Activated T-cell treated with anti-CD3 and anti-CD28 coated beads, Interleukin-2, amount 50 U/mL, for 72 hours (primary cell): ENCODE results near the gene ARL6IP4. TPM values are rescaled to one million over a fixed set of nuclear protein-coding genes. Genes with fewer than 3 reads are reported as not detected.
A peak's percentile ranks its signal among the peaks of the same experiment; 100 is the strongest.
"Not testable (repeated sequence)": the region's sequence is repeated elsewhere in the genome, so short reads cannot be mapped to it uniquely, and the experiment has no call there.

ENCODE experiments used
- ATAC-seq, 2 donors: fragments of 150-1000 bp; cut with Tn5 transposase; replicated peaks in 1 of 2; 2 replicates each; pipeline ENCODE4 v1.10.0; 2021; ENCODE audit warnings: moderate library complexity in 2 of 2, mild to moderate bottlenecking in 1 of 2
- DNase-seq, 2 donors: peaks; one replicate each; pipeline ENCODE4 v3.0.0; 2021 to 2022; ENCODE audit warnings: mixed read lengths in 1 of 2
- H3K27ac Mint-ChIP-seq: one replicate; pipeline ENCODE4 v1.8.0; 2022; ENCODE audit warnings: mild to moderate bottlenecking, moderate library complexity, mixed read lengths
- H3K27me3 Mint-ChIP-seq: one replicate; pipeline ENCODE4 v1.8.0; 2022; ENCODE audit warnings: low read depth, mixed read lengths
- H3K36me3 Mint-ChIP-seq, 2 donors: one replicate each; pipeline ENCODE4 v1.8.0; 2022; ENCODE audit warnings: mixed read lengths in 2 of 2, mild to moderate bottlenecking in 1 of 2; ENCODE audit not compliant: insufficient read depth in 2 of 2
- H3K4me1 Mint-ChIP-seq: one replicate; pipeline ENCODE4 v1.8.0; 2022; ENCODE audit warnings: low read depth, mixed read lengths
- H3K4me3 Mint-ChIP-seq, 2 donors: one replicate each; pipeline ENCODE4 v1.8.0; 2022; ENCODE audit warnings: mild to moderate bottlenecking in 2 of 2, mixed read lengths in 2 of 2, moderate library complexity in 2 of 2
- H3K9me3 Mint-ChIP-seq, 2 donors: one replicate each; pipeline ENCODE4 v1.8.0; 2022; ENCODE audit warnings: mixed read lengths in 2 of 2
- total RNA-seq, 2 donors: library from RNA; stranded (reverse); gene quantifications; one replicate each; pipeline ENCODE4 v1.2.3, GENCODE V29; 2022

ARL6IP4 gene
- total RNA-seq, 2 donors from 2014 or later, result 183 to 187 TPM

DNA sequence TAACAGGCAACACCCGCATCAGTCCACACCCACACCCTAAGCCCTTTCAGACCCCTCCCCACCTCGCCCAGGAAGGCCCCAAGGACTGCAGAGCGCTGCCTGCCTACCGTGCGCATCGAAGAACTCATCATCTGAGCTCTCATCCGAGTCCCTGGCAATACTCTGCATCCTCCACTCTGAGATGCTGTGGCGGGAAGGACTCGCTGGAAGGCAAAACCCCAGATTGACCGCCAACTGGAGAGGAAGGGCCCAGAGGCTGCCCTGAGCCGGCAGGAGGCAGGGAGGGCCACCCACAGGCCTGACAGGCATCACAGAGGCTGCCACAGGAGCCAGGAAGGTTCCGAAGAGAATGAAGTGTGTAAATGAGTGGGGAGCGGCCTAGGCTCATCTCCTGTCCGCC lies 23.8 kb downstream of the ARL6IP4 start:
- Mint-ChIP-seq H3K4me3 (no peak overlapping the region), H3K36me3 (no peaks in the 10 kb centered on the region), H3K27ac (no peak overlapping the region), H3K27me3 (no peaks in the 10 kb centered on the region), H3K9me3 (no peaks in the 10 kb centered on the region), H3K4me1 (no peaks in the 10 kb centered on the region)
- DNase-seq (no peak), ATAC-seq (no peak)

- Mint-ChIP-seq H3K27ac (no peak overlapping the region), H3K9me3 (no peaks in the 10 kb centered on the region), H3K4me3 (no peak overlapping the region), H3K4me1 (no peaks in the 10 kb centered on the region), H3K27me3 (no peaks in the 10 kb centered on the region), H3K36me3 (no peaks in the 10 kb centered on the region)
- ATAC-seq (no peak), DNase-seq (no peak)
Observed at GRCh38 chr12:123005081-123005626, 24.7 kb downstream of the ARL6IP4 start.

DNA sequence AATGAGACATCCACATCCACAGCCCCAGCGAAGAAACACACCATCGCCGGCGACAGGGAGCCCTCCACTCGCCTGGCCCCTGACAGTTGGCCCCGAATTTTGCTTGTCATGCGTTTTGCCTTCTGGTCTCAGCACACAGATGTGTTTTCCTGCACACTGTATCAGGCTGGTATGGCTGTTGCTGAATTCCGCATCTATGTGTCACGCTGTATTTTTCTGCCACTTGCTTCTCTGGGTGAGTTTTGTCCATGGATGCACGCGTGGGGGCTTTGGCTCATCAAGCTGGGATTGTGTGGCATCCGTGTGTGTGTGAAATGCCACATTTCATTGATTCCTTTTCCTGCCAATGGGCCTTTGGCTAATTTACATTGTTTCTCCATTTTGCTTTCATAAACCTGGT lies 26.5 kb downstream of the ARL6IP4 start:
- H3K27me3 Mint-ChIP-seq, result no peaks in the 10 kb centered on the region
- H3K4me3 Mint-ChIP-seq, result no peak overlapping the region
- DNase-seq (no peak), ATAC-seq (no peak)
- H3K27ac Mint-ChIP-seq, result no peak overlapping the region
- H3K9me3 Mint-ChIP-seq, result no peaks in the 10 kb centered on the region
- no peaks in the 10 kb centered on the region for H3K4me1 Mint-ChIP-seq
- no peaks in the 10 kb centered on the region for H3K36me3 Mint-ChIP-seq

DNA sequence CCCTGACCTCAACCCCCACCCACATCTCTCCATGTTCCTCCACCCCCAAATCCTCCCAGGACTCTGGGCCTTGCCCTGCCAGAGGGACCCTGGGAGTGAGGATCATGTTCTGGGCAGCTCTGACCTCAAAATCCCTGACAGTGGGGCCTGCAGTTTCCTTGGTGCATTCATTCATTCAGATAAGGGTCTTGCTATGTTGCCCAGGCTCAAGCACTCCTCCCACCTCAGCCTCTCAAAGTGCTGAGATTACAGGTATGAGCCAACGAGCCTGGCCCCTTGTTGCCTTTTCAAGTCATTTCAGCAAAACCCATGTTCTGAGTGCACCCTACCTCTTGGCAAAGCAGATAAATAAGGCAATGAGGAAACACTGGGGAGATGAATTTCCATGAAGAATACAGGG lies 29.6 kb downstream of the ARL6IP4 start:
- H3K27me3 Mint-ChIP-seq, result no peaks in the 10 kb centered on the region
- H3K36me3 Mint-ChIP-seq, result no peaks in the 10 kb centered on the region
- H3K9me3 Mint-ChIP-seq, result no peaks in the 10 kb centered on the region
- DNase-seq, result no peak
- ATAC-seq, result no peak
- no peak overlapping the region for H3K4me3 Mint-ChIP-seq
- no peaks in the 10 kb centered on the region for H3K4me1 Mint-ChIP-seq
- H3K27ac Mint-ChIP-seq, result no peak overlapping the region

DNA sequence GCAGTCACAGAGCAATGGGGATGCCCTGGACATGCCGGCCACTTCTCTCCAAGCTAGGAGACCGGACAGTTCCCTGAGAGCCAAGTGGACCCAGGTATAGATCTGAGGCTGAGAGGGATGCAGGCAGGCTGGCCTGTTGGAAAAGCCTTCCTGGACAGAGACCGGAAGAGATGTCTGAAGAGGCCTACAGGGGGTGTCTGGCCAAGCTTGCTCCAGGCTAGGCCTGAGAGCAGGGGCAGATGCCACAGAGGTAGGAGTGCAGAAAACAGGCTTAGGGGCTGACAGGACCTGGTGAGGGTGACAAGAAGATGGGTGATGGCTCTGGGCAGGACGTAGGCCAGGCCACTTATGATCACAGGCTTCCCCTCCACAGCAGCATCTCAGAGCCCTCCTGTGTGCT lies 30.2 kb downstream of the ARL6IP4 start:
- DNase-seq (no peak), ATAC-seq (no peak)
- Mint-ChIP-seq H3K36me3 (no peaks in the 10 kb centered on the region), H3K4me1 (no peaks in the 10 kb centered on the region), H3K9me3 (no peaks in the 10 kb centered on the region), H3K27ac (no peak overlapping the region), H3K27me3 (no peaks in the 10 kb centered on the region), H3K4me3 (no peak overlapping the region)

DNA sequence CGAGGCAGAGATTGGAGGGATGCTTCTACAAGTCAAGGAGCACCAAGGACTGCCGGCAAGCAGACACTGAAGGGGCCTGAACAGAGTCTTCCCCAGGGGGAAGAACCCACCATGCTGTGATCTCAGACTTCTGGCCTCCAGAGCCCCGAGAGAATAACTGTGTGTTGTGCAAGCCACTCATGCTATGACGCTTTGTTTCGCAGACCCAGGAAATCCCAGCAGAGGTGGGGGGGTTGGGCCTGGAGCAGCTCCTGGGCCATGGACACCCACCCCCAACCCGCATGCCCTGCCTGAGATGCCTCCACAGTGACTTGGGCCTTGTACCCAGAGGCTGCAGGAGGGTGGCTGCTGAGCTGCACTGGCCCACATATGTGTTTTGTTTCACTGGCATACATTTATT lies 31.2 kb downstream of the ARL6IP4 start:
- Mint-ChIP-seq H3K27ac (no peak overlapping the region), H3K9me3 (no peaks in the 10 kb centered on the region), H3K4me1 (no peaks in the 10 kb centered on the region), H3K36me3 (no peaks in the 10 kb centered on the region), H3K27me3 (no peaks in the 10 kb centered on the region), H3K4me3 (no peak overlapping the region)
- ATAC-seq (no peak), DNase-seq (no peak)

DNA sequence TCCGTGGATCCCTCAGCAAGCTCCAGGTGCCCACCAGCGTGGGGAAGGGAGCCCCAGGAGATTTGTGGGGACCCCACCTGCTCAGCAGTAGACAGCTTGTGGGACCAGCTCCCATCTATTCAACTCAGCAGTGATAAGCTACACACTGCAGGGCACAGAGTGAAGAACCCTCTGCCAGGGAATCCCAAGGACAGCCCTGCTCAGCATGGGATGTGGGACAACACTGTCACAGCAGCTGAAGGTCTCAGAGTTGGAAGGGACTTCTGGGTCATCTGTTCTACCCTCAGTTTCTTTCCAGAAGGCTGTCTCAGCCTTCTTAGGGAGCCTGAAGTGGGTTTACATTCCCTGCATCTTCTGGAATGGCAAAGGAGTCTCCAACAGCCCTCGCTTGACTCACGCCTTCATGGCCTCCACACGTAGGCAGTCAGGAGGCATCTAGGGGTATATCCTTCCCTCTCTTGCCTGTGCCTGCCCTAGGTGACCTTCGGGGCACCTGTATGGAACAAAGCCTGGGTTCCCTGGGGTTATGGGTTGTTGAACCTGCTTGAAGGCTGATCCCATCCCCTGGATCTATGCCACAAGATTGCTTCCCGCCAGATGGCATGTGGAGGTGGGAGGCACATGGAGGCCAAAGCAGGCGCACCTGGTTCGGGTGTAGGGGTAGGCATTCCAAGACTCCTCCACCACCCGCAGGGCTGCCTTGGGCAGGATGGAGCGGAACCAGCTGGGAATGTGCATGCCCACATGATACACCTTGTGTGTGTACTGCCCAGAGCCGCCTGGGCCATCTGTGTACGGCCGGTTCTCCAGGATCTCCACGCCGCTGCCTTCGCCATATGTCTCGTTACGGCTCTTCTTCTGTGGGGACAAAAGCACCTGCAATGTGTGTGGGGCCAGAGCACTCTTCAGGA lies 33.0 kb downstream of the ARL6IP4 start:
- DNase-seq (no peak), ATAC-seq (no peak)
- Mint-ChIP-seq H3K27me3 (no peaks in the 10 kb centered on the region), H3K4me1 (no peaks in the 10 kb centered on the region), H3K9me3 (no peaks in the 10 kb centered on the region), H3K4me3 (no peak overlapping the region), H3K27ac (no peak overlapping the region), H3K36me3 (no peaks in the 10 kb centered on the region)

DNA sequence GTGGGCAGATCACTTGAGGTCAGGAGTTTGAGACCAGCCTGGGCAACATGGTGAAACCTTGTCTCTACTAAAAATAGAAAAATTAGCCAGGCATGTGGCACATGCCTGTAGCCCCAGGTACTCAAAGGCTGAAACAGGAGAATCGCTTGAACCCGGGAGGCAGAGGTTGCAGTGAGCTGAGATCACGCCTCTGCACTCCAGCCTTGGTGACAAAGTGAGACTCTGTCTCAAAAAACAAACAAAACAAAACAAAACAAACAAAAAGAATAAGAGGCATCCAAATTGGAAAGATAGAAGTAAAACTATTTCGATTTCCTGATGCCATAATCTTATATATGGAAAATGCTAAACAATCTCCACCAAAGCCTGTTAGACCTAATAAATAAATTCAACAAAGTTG lies 34.0 kb downstream of the ARL6IP4 start:
- H3K36me3 Mint-ChIP-seq, ATAC-seq, H3K4me3 Mint-ChIP-seq, DNase-seq, H3K9me3 Mint-ChIP-seq, H3K4me1 Mint-ChIP-seq, H3K27me3 Mint-ChIP-seq: not testable (repeated sequence)
- peak overlapping the region; percentile 74 for H3K27ac Mint-ChIP-seq

GRCh38 chr12:123017753-123018152 lies 37.3 kb downstream of the ARL6IP4 start:
- H3K4me1 Mint-ChIP-seq, result peaks cover 16% of the 10 kb centered on the region
- ATAC-seq (no peak), DNase-seq (no peak)
- no peaks in the 10 kb centered on the region for H3K27me3 Mint-ChIP-seq
- H3K4me3 Mint-ChIP-seq, result no peak overlapping the region
- H3K36me3 Mint-ChIP-seq, result no peaks in the 10 kb centered on the region
- no peaks in the 10 kb centered on the region for H3K9me3 Mint-ChIP-seq
- peak overlapping the region; percentile 7 for H3K27ac Mint-ChIP-seq

DNA sequence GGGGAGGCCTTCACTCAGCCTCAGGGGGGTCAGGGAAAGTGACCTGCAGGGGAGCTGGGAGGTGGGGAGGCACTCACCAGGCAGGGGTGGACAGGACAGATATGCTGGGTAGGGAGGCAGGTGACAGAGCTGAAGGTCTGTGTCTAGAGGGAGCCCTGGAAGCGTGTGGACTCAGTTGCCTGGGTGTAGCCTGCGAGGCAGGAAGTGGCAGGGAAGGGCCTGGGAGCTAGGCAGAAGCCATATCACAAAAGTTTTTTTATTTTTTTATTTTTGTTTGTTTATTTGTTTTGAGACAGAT lies 39.3 kb downstream of the ARL6IP4 start:
- DNase-seq, result no peak
- H3K4me1 Mint-ChIP-seq, result peaks cover 33% of the 10 kb centered on the region

DNA sequence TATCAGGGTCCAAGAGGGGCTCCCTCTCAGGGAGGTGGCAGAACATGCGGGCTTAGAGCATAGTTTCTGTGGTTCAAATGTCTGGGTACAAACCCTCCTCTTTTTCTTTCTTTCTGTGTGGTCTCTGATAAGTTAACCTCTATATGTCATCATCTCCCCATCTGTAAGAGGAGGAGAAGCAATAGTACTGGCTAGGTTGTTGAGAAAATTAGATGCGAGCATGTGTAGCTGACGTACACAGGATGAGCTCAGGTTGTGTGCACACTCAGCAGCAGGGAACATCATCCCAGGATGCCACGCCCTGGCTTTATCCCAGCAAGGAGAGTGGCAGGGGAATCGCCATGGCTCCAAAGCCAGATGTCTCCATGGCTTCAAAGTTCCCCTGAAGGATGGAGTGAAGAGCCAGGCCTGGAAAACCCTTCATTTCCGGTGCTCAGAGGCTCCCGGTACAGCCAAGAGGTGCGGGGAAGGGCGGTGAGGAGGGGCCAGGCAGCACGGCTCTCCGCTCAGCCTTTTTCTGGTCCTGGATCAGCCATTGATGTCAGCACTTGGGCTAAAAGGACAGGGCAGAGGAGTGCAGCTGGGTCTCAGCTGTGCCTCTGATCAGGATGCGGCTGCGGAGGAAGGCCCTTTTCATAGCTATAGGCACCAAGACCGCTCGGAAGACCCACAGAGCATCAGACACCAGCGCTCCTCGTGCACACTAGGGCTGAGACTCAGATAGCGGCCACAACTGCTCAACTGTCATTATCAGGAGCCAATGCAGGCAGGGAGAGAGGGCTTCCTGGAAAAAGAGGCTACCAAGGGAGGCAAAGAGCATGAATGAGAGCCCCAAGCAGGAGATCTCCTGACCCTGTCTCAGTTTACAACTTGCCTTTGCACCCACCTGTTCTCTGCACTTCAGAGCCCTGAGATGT lies 41.5 kb downstream of the ARL6IP4 start:
- Mint-ChIP-seq H3K4me1 (peaks cover 44% of the 10 kb centered on the region), H3K4me3 (no peak overlapping the region), H3K36me3 (no peaks in the 10 kb centered on the region), H3K9me3 (no peaks in the 10 kb centered on the region), H3K27ac (no peak overlapping the region), H3K27me3 (no peaks in the 10 kb centered on the region)
- ATAC-seq, result no peak
- no peak for DNase-seq

More for the DNA sequence above, 39.3 kb downstream of the ARL6IP4 start:
- Mint-ChIP-seq H3K9me3 (no peaks in the 10 kb centered on the region), H3K36me3 (no peaks in the 10 kb centered on the region), H3K27me3 (no peaks in the 10 kb centered on the region), H3K4me3 (no peak overlapping the region), H3K27ac (no peak overlapping the region)
- no peak for ATAC-seq

DNA sequence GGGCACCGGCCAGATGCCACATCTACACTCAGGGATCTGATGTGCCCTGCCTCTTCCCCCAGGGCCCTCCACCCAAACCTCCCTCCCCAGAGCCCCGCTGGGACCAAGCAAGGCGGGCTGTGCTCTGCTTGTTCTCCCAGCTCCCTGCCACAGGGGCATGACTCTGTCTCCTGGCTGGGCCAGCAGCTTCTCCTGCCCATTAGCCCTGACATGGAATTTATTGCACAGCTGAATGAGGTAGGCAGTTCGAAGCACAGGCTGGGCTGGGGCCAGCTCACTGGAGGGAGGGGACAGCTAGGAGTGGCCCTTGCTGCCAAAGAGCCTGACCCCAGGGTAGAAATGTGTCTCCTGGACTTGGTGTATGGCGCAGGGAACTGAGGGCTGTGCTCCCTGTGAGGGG lies 42.4 kb downstream of the ARL6IP4 start:
- no peak overlapping the region for H3K4me3 Mint-ChIP-seq
- H3K9me3 Mint-ChIP-seq, result no peaks in the 10 kb centered on the region
- no peak for DNase-seq
- no peaks in the 10 kb centered on the region for H3K36me3 Mint-ChIP-seq
- H3K27ac Mint-ChIP-seq, result no peak overlapping the region
- H3K4me1 Mint-ChIP-seq, result peaks cover 44% of the 10 kb centered on the region
- no peak for ATAC-seq
- no peaks in the 10 kb centered on the region for H3K27me3 Mint-ChIP-seq

DNA sequence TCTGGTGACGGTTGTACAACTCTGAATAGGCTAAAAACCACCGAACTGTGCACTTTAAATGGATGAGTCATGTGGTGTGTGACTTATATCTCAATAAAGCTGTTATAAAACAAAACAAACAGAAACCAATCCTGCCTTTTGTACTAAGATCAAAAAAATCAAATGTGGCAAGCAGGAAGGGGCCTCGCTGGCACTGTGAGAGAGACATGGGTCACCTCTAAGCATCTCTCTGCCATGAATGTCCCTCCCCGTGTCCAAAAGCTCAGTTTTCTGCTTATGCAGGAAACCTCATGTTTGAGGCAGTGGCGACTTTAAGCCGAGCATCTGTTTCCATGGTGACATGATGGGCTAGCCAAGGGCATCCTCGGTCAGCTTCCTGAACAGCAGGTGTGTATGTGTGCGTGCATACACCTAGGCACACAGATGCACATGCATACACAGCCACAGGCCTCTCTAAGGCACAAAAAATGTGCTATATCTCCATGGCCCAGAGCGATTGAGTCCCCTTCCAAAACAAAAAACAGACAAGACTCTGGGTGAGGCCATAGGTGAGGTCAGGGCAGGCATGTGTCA lies 44.4 kb downstream of the ARL6IP4 start:
- Mint-ChIP-seq H3K4me1 (peaks cover 45% of the 10 kb centered on the region), H3K36me3 (peaks cover 0 to 2% of the 10 kb centered on the region in 2 donors), H3K27me3 (no peaks in the 10 kb centered on the region), H3K4me3 (peak overlapping the region; percentile 40 to 68), H3K9me3 (no peaks in the 10 kb centered on the region), H3K27ac (peak overlapping the region; percentile 14)
- ATAC-seq, result peak; percentile 88 to 90
- DNase-seq, result peak; percentile 52 to 65
